HG03159 (cell line): Measurements from ENCODE around the gene S1PR1.

Source experiments
- ATAC-seq: cut with Tn5 transposase; IDR thresholded peaks from one replicate; pipeline ENCODE4 v1.9.1; 2021; ENCODE audit warnings: mild to moderate bottlenecking, moderate library complexity; ENCODE audit not compliant: unreplicated experiment

Gene S1PR1

GRCh38 chr1:101245246-101245927 is 8.6 kb downstream of the S1PR1 start:
- no peak for ATAC-seq

GRCh38 chr1:101247404-101248287 is 10.8 kb downstream of the S1PR1 start:
- ATAC-seq = peak; percentile 95

GRCh38 chr1:101250222-101250621 is 13.4 kb downstream of the S1PR1 start:
- ATAC-seq = no peak

GRCh38 chr1:101250656-101251272 is 13.9 kb downstream of the S1PR1 start:
- ATAC-seq = no peak

- no peak for ATAC-seq
Measured at GRCh38 chr1:101251504-101251903, 14.7 kb downstream of the S1PR1 start.

- ATAC-seq = no peak
Measured at GRCh38 chr1:101253976-101254674, 17.3 kb downstream of the S1PR1 start.

- peak; percentile 81 for ATAC-seq
Measured at GRCh38 chr1:101257500-101258325, 20.9 kb downstream of the S1PR1 start.

- no peak for ATAC-seq
Measured at GRCh38 chr1:101259744-101260148, 22.9 kb downstream of the S1PR1 start.

GRCh38 chr1:101260556-101261350 is 23.9 kb downstream of the S1PR1 start:
- ATAC-seq = no peak

- no peak for ATAC-seq
Measured at GRCh38 chr1:101261623-101262022, 24.8 kb downstream of the S1PR1 start.

GRCh38 chr1:101262060-101262459 is 25.2 kb downstream of the S1PR1 start:
- no peak for ATAC-seq

- ATAC-seq = no peak
Measured at GRCh38 chr1:101262630-101263348, 26.0 kb downstream of the S1PR1 start.

- no peak for ATAC-seq
Measured at GRCh38 chr1:101264697-101265096, 27.9 kb downstream of the S1PR1 start.

GRCh38 chr1:101265684-101266083 is 28.9 kb downstream of the S1PR1 start:
- no peak for ATAC-seq

- no peak for ATAC-seq
Measured at GRCh38 chr1:101267082-101267481, 30.3 kb downstream of the S1PR1 start.

GRCh38 chr1:101268893-101269292 is 32.1 kb downstream of the S1PR1 start:
- no peak for ATAC-seq

- no peak for ATAC-seq
Measured at GRCh38 chr1:101275672-101276071, 38.9 kb downstream of the S1PR1 start.

GRCh38 chr1:101276818-101277217 is 40.0 kb downstream of the S1PR1 start:
- no peak for ATAC-seq

- ATAC-seq = no peak
Measured at GRCh38 chr1:101278238-101278637, 41.4 kb downstream of the S1PR1 start.
